Fibroblast of villous mesenchyme (primary cell): ENCODE measurements around the gene UBE2D2. TPM values are rescaled to one million over a fixed set of nuclear protein-coding genes. Genes with fewer than 3 reads are reported as not detected.

Source experiments
- DNase-seq: peaks from one replicate; pipeline ENCODE4 v3.0.0-alpha.2; 2010; ENCODE audit warnings: low read depth
- H3K4me3 ChIP-seq: 2 replicates; pipeline ENCODE4 v1.5.1; 2011; ENCODE audit warnings: low read depth, mild to moderate bottlenecking, low read length
- CTCF ChIP-seq: IDR thresholded peaks from 2 replicates; pipeline ENCODE4 v1.5.1; 2012; ENCODE audit warnings: low read depth, mild to moderate bottlenecking, low read length; ENCODE audit not compliant: insufficient read depth
- total RNA-seq: library from RNA; depleted of rRNA; stranded (reverse); fragments of >200 nt; gene quantifications from 2 replicates; pipeline ENCODE4 v1.2.3, GENCODE V29; 2012

Gene UBE2D2
- total RNA-seq, 1 donor: 56.6 TPM

GRCh38 chr5:139569270-139569955 is 8.3 kb downstream of the UBE2D2 start:
- H3K4me3 ChIP-seq: no peak overlapping the region
- no peak for TF ChIP-seq CTCF
- no peak for DNase-seq

GRCh38 chr5:139571543-139571942 is 10.4 kb downstream of the UBE2D2 start:
- DNase-seq: no peak
- H3K4me3 ChIP-seq: no peak overlapping the region
- TF ChIP-seq CTCF: no peak

GRCh38 chr5:139571966-139572365 is 10.8 kb downstream of the UBE2D2 start:
- no peak for TF ChIP-seq CTCF
- DNase-seq: no peak
- no peak overlapping the region for H3K4me3 ChIP-seq

- peak; percentile 68 for DNase-seq
- peak; percentile 75 for TF ChIP-seq CTCF
- no peak overlapping the region for H3K4me3 ChIP-seq
These were observed 13.6 kb downstream of the UBE2D2 start for GRCh38 chr5:139574641-139575312.

GRCh38 chr5:139575313-139575646 is 14.1 kb downstream of the UBE2D2 start:
- TF ChIP-seq CTCF: no peak
- DNase-seq: no peak
- no peak overlapping the region for H3K4me3 ChIP-seq

- TF ChIP-seq CTCF: no peak
These were observed 14.6 kb downstream of the UBE2D2 start for GRCh38 chr5:139575751-139576150.

GRCh38 chr5:139577689-139578290 is 16.7 kb downstream of the UBE2D2 start:
- no peak for TF ChIP-seq CTCF
- no peak overlapping the region for H3K4me3 ChIP-seq
- no peak for DNase-seq

More at GRCh38 chr5:139575751-139576150, 14.6 kb downstream of the UBE2D2 start:
- DNase-seq: no peak
- H3K4me3 ChIP-seq: no peak overlapping the region
